Keratinocyte (primary cell): ENCODE measurements around the gene CCDC63. TPM values are rescaled to one million over a fixed set of nuclear protein-coding genes. Genes with fewer than 3 reads are reported as not detected.

Experiments
- DNase-seq: peaks from one replicate; pipeline ENCODE4 v3.0.0-alpha.2; 2011; ENCODE audit warnings: low read depth, missing footprints, low spot score
- FAIRE-seq: peaks from 2 replicates; lab custom pipeline; 2011; peaks lifted over from hg19 to GRCh38; lab: Jason Lieb, UNC
- H2AFZ ChIP-seq: 2 replicates; pipeline ENCODE4 v1.6.0; 2012; ENCODE audit warnings: low read length, control low read depth, inconsistent platforms; ENCODE audit not compliant: control insufficient read depth
- H3K27ac ChIP-seq: 2 replicates; pipeline ENCODE4 v1.5.1; 2011; ENCODE audit warnings: low read length; ENCODE audit not compliant: control insufficient read depth, insufficient read depth
- H3K27me3 ChIP-seq: 3 replicates; pipeline ENCODE4 v1.6.0; 2011; ENCODE audit warnings: low read length; ENCODE audit not compliant: control insufficient read depth, insufficient read depth; ENCODE audit errors: extremely low read depth
- H3K36me3 ChIP-seq, 2 experiments: 2 replicates in 1 of 2; 3 replicates in 1 of 2; pipeline ENCODE4 v1.5.1; 2011; ENCODE audit warnings: low read length in 2 of 2, mild to moderate bottlenecking in 1 of 2; ENCODE audit not compliant: control insufficient read depth in 2 of 2, insufficient read depth in 2 of 2; ENCODE audit errors: extremely low read depth in 1 of 2
- H3K4me1 ChIP-seq: 3 replicates; pipeline ENCODE4 v1.5.1; 2011; ENCODE audit warnings: low read length; ENCODE audit not compliant: control insufficient read depth, insufficient read depth; ENCODE audit errors: extremely low read depth
- H3K4me2 ChIP-seq: 3 replicates; pipeline ENCODE4 v1.6.0; 2011; ENCODE audit warnings: low read depth, low read length; ENCODE audit not compliant: control insufficient read depth, insufficient read depth; ENCODE audit errors: extremely low read depth
- H3K4me3 ChIP-seq, 3 experiments: fragments of 200-600 bp in 1 of 3; sonication (generic) in 1 of 3; 2 replicates in 2 of 3; 3 replicates in 1 of 3; pipeline ENCODE4 v1.5.1; 2011 to 2016; ENCODE audit warnings: low read length in 3 of 3, mild to moderate bottlenecking in 3 of 3, control low read depth in 2 of 3, inconsistent platforms in 1 of 3, low read depth in 1 of 3, mixed read lengths in 1 of 3, mixed run types in 1 of 3, moderate library complexity in 1 of 3; ENCODE audit not compliant: control insufficient read depth in 2 of 3, insufficient read depth in 2 of 3; ENCODE audit errors: extremely low read depth in 1 of 3
- H3K79me2 ChIP-seq: 2 replicates; pipeline ENCODE4 v1.6.0; 2012; ENCODE audit warnings: low read length; ENCODE audit not compliant: control insufficient read depth, insufficient read depth
- H3K9ac ChIP-seq: 3 replicates; pipeline ENCODE4 v1.6.0; 2011; ENCODE audit warnings: low read length; ENCODE audit not compliant: control insufficient read depth, insufficient read depth; ENCODE audit errors: extremely low read depth
- H3K9me1 ChIP-seq: 3 replicates; pipeline ENCODE4 v1.6.0; 2011; ENCODE audit warnings: low read length; ENCODE audit not compliant: control insufficient read depth, insufficient read depth; ENCODE audit errors: extremely low read depth
- H3K9me3 ChIP-seq: 2 replicates; pipeline ENCODE4 v1.5.1; 2012; ENCODE audit warnings: low read depth, low read length; ENCODE audit not compliant: control insufficient read depth
- H4K20me1 ChIP-seq: 3 replicates; pipeline ENCODE4 v1.6.0; 2011; ENCODE audit warnings: low read length; ENCODE audit not compliant: control insufficient read depth, insufficient read depth; ENCODE audit errors: extremely low read depth
- CTCF ChIP-seq, 3 experiments: IDR thresholded peaks in 1 of 3; conservative IDR thresholded peaks in 1 of 3; optimal IDR thresholded peaks in 1 of 3; 2 replicates in 2 of 3; 3 replicates in 1 of 3; pipeline versions ENCODE3 to v1.5.1; 2011; ENCODE audit warnings: low read length in 3 of 3, mild to moderate bottlenecking in 3 of 3, moderate library complexity in 2 of 3, control low read depth in 1 of 3, inconsistent platforms in 1 of 3; ENCODE audit not compliant: insufficient read depth in 2 of 3; ENCODE audit errors: extremely low read depth in 1 of 3
- EZH2 ChIP-seq: IDR thresholded peaks from one replicate; pipeline ENCODE4 v1.6.1; 2012; ENCODE audit warnings: inconsistent platforms, mild to moderate bottlenecking, low read length, moderate library complexity
- dilution Hi-C: fragments of 300-500 bp; cut with MboI; formaldehyde crosslinking; loops from one replicate; pipeline ENCODE4 v1.7.0; 2020; ENCODE audit warnings: low sequenced_read_pairs; ENCODE audit not compliant: extremely low pct_ligation_motif_present
- polyA plus RNA-seq, 5 experiments: library from polyadenylated mRNA; depleted of rRNA in 3 of 5; stranded (reverse) in 3 of 5; stranded (forward) in 1 of 5; unstranded in 1 of 5; fragments of >200 nt; gene quantifications; 1 replicate in 1 of 5; 2 replicates in 3 of 5; 3 replicates in 1 of 5; pipeline versions ENCODE4 v1.2.1 to v1.2.3, GENCODE V29; 2011 to 2012; ENCODE audit warnings: missing spikeins in 2 of 5, low read depth in 1 of 5, low replicate concordance in 1 of 5

Gene CCDC63
- polyA plus RNA-seq, 1 donor (not counting 4 experiments of a cell fraction or from before 2014, with no cell fraction given), result not detected

- Histone ChIP-seq H3K4me1 (no peaks in the 10 kb centered on the region), H3K4me2 (no peak overlapping the region), H4K20me1 (no peaks in the 10 kb centered on the region), H3K9me1 (no peaks in the 10 kb centered on the region), H3K36me3 (no peaks in the 10 kb centered on the region), H3K9me3 (no peaks in the 10 kb centered on the region), H3K79me2 (no peaks in the 10 kb centered on the region), H3K4me3 (no peak overlapping the region), H3K27ac (no peak overlapping the region), H2AFZ (no peak overlapping the region), H3K9ac (no peak overlapping the region), H3K27me3 (no peaks in the 10 kb centered on the region)
- DNase-seq, result no peak
- no peak for FAIRE-seq
- TF ChIP-seq CTCF (optimal IDR thresholded peaks at IDR 0.05 in 1 of 3, IDR thresholded peaks at IDR 0.05 in 1 of 3, conservative IDR thresholded peaks at IDR 0.05 in 1 of 3; ENCODE audit: extremely low read depth in 1 of 3, insufficient read depth in 2 of 3, low read length in 3 of 3) (no peak), EZH2 (no peak)
- dilution Hi-C loops, result no loop called here
Observed at GRCh38 chr12:110819646-110820045, 27.1 kb upstream of the CCDC63 start.

- dilution Hi-C loops, result no loop called here
- FAIRE-seq (no peak), DNase-seq (no peak)
- no peaks in the 10 kb centered on the region for H3K9me3 ChIP-seq
- H3K79me2 ChIP-seq, result no peaks in the 10 kb centered on the region
- no peaks in the 10 kb centered on the region for H3K4me1 ChIP-seq
- H3K4me2 ChIP-seq, result no peak overlapping the region
- H4K20me1 ChIP-seq, result no peaks in the 10 kb centered on the region
- H3K9ac ChIP-seq, result no peak overlapping the region
- TF ChIP-seq CTCF (optimal IDR thresholded peaks at IDR 0.05 in 1 of 3, IDR thresholded peaks at IDR 0.05 in 1 of 3, conservative IDR thresholded peaks at IDR 0.05 in 1 of 3; ENCODE audit: extremely low read depth in 1 of 3, insufficient read depth in 2 of 3, low read length in 3 of 3) (no peak), EZH2 (no peak)
- no peak overlapping the region for H2AFZ ChIP-seq
- H3K27me3 ChIP-seq, result no peaks in the 10 kb centered on the region
- no peak overlapping the region for H3K27ac ChIP-seq
- no peaks in the 10 kb centered on the region for H3K36me3 ChIP-seq
- H3K9me1 ChIP-seq, result no peaks in the 10 kb centered on the region
- H3K4me3 ChIP-seq, result no peak overlapping the region
Observed at GRCh38 chr12:110821917-110822316, 24.9 kb upstream of the CCDC63 start.
